NB4 (cell line): ENCODE results near the gene CBX3.
A peak's percentile ranks its signal among the peaks of the same experiment; 100 is the strongest.

Experiments
- DNase-seq: peaks from one replicate; pipeline ENCODE4 v3.0.0; 2010; ENCODE audit warnings: low read depth
- H3K4me3 ChIP-seq: one replicate; pipeline ENCODE4 v1.5.1; 2011; ENCODE audit warnings: mild to moderate bottlenecking, low read depth, low read length, moderate library complexity
- MYC ChIP-seq: IDR thresholded peaks from 2 replicates; pipeline ENCODE4 v1.6.1; 2011; ENCODE audit warnings: low read depth, low read length
- POLR2A ChIP-seq: IDR thresholded peaks from 2 replicates; pipeline ENCODE4 v1.6.1; 2011; ENCODE audit warnings: mild to moderate bottlenecking; ENCODE audit not compliant: insufficient read length; ENCODE audit errors: extremely low read depth
- TF ChIP-seq, protein P1 (sequence below): IDR thresholded peaks from one replicate; pipeline ENCODE4 v1.5.1; 2012; ENCODE audit warnings: low read depth, low read length
- TF ChIP-seq, protein P2 (sequence below): IDR thresholded peaks from 2 replicates; pipeline ENCODE4 v1.6.1; 2011; ENCODE audit warnings: low read depth, low read length

CBX3 gene

DNA sequence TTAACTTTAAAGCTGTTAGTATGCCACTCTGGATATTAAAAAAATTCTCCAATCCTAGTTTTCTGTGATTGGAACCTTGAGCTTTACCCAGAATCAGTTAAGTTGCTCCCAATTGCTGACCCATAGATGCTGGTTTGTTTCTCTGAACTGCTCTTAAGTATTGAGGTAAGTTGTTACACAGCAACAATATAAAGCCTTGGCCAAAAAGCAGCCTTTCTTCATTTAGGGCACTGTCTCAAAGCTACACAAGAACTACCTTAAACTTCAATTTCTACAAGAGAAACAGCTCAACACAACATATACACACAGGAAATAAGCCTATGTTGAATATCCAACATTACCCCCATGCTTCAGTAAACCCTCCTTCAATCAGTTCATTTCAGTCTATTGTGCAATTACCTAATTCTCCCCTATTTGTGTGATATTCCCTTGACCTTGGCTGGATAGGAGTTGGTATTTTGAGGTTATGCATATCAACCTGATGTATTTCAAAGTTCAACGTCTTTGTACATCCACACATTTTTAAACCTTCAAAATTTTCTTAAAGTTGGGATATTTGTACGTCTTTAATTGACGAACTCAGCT, 12.5 kb upstream of the CBX3 start:
- no peak for DNase-seq
- TF ChIP-seq, protein P1, sequence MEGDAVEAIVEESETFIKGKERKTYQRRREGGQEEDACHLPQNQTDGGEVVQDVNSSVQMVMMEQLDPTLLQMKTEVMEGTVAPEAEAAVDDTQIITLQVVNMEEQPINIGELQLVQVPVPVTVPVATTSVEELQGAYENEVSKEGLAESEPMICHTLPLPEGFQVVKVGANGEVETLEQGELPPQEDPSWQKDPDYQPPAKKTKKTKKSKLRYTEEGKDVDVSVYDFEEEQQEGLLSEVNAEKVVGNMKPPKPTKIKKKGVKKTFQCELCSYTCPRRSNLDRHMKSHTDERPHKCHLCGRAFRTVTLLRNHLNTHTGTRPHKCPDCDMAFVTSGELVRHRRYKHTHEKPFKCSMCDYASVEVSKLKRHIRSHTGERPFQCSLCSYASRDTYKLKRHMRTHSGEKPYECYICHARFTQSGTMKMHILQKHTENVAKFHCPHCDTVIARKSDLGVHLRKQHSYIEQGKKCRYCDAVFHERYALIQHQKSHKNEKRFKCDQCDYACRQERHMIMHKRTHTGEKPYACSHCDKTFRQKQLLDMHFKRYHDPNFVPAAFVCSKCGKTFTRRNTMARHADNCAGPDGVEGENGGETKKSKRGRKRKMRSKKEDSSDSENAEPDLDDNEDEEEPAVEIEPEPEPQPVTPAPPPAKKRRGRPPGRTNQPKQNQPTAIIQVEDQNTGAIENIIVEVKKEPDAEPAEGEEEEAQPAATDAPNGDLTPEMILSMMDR, result no peak
- TF ChIP-seq, protein P2, sequence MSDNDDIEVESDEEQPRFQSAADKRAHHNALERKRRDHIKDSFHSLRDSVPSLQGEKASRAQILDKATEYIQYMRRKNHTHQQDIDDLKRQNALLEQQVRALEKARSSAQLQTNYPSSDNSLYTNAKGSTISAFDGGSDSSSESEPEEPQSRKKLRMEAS, result no peak
- TF ChIP-seq POLR2A (no peak), MYC (no peak)
- H3K4me3 ChIP-seq, result no peak overlapping the region

DNA sequence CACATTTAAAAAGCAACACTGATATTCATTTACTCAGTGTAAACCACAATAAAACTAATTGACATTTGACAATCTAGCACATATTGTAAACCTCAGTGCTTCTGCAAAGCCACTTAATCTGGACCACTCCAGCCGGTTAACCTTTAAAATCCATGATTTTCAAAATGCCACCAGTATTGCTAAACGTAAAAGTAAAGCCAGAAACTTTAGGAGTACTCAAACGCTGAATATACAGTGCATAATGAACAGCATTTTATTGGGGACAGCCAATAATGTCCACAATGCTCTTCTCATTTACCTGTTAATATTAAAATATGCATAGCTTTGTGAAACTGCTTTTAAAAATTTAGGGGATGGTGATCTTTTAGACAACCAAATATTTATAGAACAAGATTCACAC, 11.8 kb upstream of the CBX3 start:
- peak; percentile 12 for TF ChIP-seq POLR2A
- TF ChIP-seq, protein P1, result no peak
- no peak for DNase-seq
- H3K4me3 ChIP-seq, result no peak overlapping the region

DNA sequence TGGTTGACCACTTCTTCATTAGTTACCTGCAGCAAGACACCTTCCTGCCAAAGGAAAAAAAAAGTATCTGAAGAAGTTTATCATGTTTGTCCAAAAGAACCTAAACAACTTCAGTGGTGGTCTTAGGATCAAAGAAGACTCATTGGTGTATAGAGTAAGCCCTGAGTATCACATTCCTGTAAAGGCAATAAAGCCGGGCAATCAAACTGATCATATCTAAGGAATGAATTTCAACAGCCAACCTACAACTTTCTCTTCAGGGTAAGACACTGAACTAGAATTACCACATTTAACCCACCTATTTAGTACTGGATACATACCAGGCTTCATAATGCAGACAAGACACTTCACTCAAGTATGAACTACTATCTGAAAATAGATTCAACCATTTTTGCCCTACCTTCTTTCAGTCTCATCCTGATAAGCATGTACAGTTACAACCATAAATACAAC, 11.1 kb upstream of the CBX3 start:
- TF ChIP-seq, protein P1, result no peak
- TF ChIP-seq POLR2A, result no peak

DNA sequence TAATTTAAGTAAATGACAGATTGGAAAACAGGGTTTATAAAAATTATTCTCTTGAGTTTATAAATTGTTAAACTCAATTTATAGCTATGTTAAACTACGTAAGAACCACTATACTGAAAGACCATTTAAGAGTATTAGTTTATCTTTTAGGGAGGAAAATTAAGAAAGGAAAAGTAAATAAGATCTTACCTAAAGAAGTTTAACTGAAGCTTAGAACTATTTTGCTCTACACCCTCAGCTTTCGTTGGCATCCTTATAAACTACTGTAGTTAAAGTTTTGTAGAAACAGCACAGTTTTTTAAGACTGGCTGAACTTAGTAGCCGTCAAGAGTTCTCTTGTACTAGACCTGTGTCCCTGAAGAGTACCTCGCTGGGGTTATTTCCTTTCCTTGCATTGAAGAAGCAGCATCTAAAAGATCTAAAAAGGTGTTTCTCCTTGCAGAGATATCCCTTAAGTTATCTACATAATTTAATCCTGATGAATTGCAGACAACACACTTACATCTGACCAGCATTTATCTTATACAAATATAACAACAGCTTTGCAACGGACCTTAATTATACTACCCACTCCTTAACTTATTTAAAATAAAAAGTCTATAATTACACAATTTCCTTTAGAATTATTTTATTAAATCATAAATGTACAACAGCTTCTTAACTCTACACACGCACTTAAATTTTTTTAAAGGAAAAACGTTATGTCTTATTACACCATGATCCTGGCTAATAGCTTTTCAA, 10.1 kb upstream of the CBX3 start:
- no peak for TF ChIP-seq MYC
- TF ChIP-seq, protein P2, result no peak
- TF ChIP-seq, protein P1, result no peak
- TF ChIP-seq POLR2A, result no peak
- H3K4me3 ChIP-seq, result peak overlapping the region; percentile 3
- DNase-seq, result no peak

More for the DNA sequence above, 11.1 kb upstream of the CBX3 start:
- no peak for DNase-seq
- H3K4me3 ChIP-seq, result no peak overlapping the region

DNA sequence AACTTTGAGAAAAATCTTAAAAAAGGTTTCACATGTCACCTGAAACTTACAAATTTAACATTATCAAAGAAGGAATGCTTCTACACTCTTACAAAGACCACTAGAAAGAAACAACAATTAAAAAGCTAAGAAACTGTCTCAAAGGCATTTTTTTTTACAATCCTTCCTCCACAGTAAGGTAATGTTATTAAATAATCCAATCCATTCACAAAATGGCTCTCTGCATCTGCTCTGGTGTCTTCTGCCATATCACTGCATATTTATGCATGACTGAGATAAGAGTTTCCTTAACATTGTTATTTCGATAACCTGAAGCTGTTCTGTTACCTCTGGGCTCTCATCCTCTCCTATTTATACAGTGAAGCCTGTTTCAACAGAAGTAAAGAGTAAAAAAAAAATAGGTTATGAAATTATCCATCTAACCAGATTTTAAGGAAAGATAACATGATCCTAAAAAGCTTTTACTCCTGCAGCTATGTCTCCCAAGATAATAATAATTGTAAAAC, 9.5 kb upstream of the CBX3 start:
- TF ChIP-seq POLR2A (no peak), MYC (no peak)
- TF ChIP-seq, protein P1, result no peak
- TF ChIP-seq, protein P2, result no peak
- no peak for DNase-seq
- no peak overlapping the region for H3K4me3 ChIP-seq
